ENCODE measurements around the gene EDEM3. TPM values are rescaled to one million over a fixed set of nuclear protein-coding genes. Genes with fewer than 3 reads are reported as not detected.
A peak's percentile ranks its signal among the peaks of the same experiment; 100 is the strongest.

The EDEM3 gene
- total and polyA plus RNA-seq, 5 experiments from 2014 or later = 8.8 to 43.0 (median 14.1) TPM

GRCh38 chr1:184705271-184705670 lies 49.4 kb downstream of the EDEM3 start:
- ATAC-seq (no peak), DNase-seq (no peak)
- no peak overlapping the region for H3K4me3 Mint-ChIP-seq
- no peak overlapping the region for H3K27ac Mint-ChIP-seq
- peaks cover 24 to 90% (median 37%) of the 10 kb centered on the region in 3 donors for H3K36me3 Mint-ChIP-seq
- H3K4me1 Mint-ChIP-seq = peaks cover 0 to 6% (median 5%) of the 10 kb centered on the region in 4 donors
- POLR2A ChIA-PET = no interaction called here
- H3K27me3 Mint-ChIP-seq = no peaks in the 10 kb centered on the region
- no peaks in the 10 kb centered on the region for H3K9me3 Mint-ChIP-seq

DNA sequence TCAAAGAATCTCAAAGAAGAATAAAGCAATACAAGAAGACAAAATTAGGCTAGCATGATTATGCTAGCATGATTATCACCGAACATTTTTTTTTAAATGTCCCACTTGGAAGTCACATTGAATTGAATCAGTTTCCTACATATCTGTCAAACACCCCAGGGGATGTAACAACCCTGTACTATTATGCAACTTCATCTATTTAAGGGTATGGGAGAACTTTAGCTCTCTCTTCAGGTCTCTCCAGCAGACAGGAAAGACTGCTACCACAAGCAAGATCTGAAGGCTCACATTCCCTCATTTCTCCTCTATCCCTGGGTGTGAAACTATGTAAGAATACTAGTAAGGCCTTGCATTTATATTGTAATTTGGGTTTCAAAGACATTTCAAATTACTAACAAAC lies 52.8 kb downstream of the EDEM3 start:
- Mint-ChIP-seq H3K27me3 (no peaks in the 10 kb centered on the region), H3K36me3 (peaks cover 9 to 83% (median 23%) of the 10 kb centered on the region in 3 donors), H3K27ac (peak overlapping the region in 3 of 10 donors; percentile 1 to 58 (median 37)), H3K9me3 (no peaks in the 10 kb centered on the region), H3K4me1 (peaks cover 0 to 13% (median 8%) of the 10 kb centered on the region in 4 donors), H3K4me3 (no peak overlapping the region)
- ATAC-seq = no peak
- POLR2A ChIA-PET = no interaction called here
- no peak for DNase-seq

GRCh38 chr1:184698969-184699368 lies 55.7 kb downstream of the EDEM3 start:
- peaks cover 18 to 79% (median 24%) of the 10 kb centered on the region in 3 donors for H3K36me3 Mint-ChIP-seq
- H3K4me3 Mint-ChIP-seq = no peak overlapping the region
- H3K27me3 Mint-ChIP-seq = no peaks in the 10 kb centered on the region
- no peaks in the 10 kb centered on the region for H3K9me3 Mint-ChIP-seq
- ATAC-seq (no peak), DNase-seq (no peak)
- POLR2A ChIA-PET = no interaction called here
- peaks cover 0 to 15% (median 11%) of the 10 kb centered on the region in 4 donors for H3K4me1 Mint-ChIP-seq
- peak overlapping the region in 7 of 10 donors; percentile 5 to 70 (median 37) for H3K27ac Mint-ChIP-seq

GRCh38 chr1:184698016-184698415 lies 56.6 kb downstream of the EDEM3 start:
- Mint-ChIP-seq H3K27ac (peak overlapping the region in 3 of 10 donors; percentile 9 to 13 (median 10)), H3K36me3 (peaks cover 14 to 81% (median 32%) of the 10 kb centered on the region in 3 donors), H3K27me3 (no peaks in the 10 kb centered on the region), H3K4me1 (peaks cover 0 to 15% (median 10%) of the 10 kb centered on the region in 4 donors), H3K9me3 (no peaks in the 10 kb centered on the region), H3K4me3 (no peak overlapping the region)
- ATAC-seq (no peak), DNase-seq (no peak)
- POLR2A ChIA-PET = no interaction called here

DNA sequence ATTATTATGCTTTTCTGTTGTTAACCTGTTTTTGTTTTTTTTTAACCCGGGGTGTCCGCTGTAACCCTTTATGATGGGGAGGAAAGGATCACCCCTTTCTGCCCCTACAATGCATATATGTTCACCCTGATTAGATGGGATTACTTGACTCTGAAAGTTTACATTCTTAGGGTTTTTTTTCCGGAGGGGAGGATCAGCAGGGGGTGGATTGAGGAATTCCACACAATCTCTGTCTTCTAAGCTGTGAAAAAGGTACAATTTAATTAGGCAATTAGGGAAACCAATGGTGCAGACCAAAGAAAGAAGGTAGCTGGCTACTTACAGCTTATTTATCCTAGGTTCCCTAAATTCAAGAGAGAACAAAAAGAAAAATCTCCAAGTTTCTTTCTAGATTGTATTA lies 58.3 kb downstream of the EDEM3 start:
- no peak for ATAC-seq
- H3K27ac Mint-ChIP-seq = peak overlapping the region in 1 of 10 donors; percentile 72
- H3K4me1 Mint-ChIP-seq = peaks cover 0 to 15% (median 8%) of the 10 kb centered on the region in 4 donors
- peaks cover 10 to 76% (median 22%) of the 10 kb centered on the region in 3 donors for H3K36me3 Mint-ChIP-seq
- H3K27me3 Mint-ChIP-seq = no peaks in the 10 kb centered on the region
- no peaks in the 10 kb centered on the region for H3K9me3 Mint-ChIP-seq
- H3K4me3 Mint-ChIP-seq = no peak overlapping the region
- POLR2A ChIA-PET = no interaction called here
- DNase-seq = no peak

DNA sequence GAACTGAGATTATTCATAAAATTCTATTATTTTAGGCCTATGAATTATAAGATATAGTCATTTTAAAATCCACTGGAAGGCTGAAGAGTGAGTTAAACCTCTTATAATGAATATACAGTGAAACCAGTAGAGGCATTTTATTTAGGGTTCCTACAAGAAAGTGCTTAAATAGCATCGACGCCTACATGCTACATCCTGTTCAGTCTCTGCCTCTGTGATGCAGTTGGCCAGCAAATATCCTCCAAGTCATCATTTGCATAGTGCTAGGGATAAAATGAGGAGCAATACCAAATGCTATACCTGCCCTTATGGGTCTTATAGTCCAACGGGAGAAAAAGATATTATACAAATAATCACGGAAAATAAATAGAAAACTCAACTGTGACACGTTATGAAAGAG lies 59.6 kb downstream of the EDEM3 start:
- Mint-ChIP-seq H3K9me3 (no peaks in the 10 kb centered on the region), H3K36me3 (peaks cover 10 to 72% (median 17%) of the 10 kb centered on the region in 3 donors), H3K4me3 (no peak overlapping the region), H3K4me1 (peaks cover 0 to 15% (median 4%) of the 10 kb centered on the region in 4 donors), H3K27me3 (no peaks in the 10 kb centered on the region), H3K27ac (peak overlapping the region in 3 of 10 donors; percentile 18 to 72 (median 63))
- ATAC-seq (no peak), DNase-seq (no peak)
- POLR2A ChIA-PET = no interaction called here

- Mint-ChIP-seq H3K9me3 (peaks cover 0 to 2% (median 0%) of the 10 kb centered on the region in 9 donors), H3K4me3 (no peak overlapping the region), H3K27ac (peak overlapping the region in 2 of 10 donors; percentile 15 to 30), H3K4me1 (peaks cover 0 to 5% (median 2%) of the 10 kb centered on the region in 4 donors), H3K36me3 (peaks cover 10 to 55% (median 17%) of the 10 kb centered on the region in 3 donors), H3K27me3 (no peaks in the 10 kb centered on the region)
- POLR2A ChIA-PET = no interaction called here
- ATAC-seq = no peak
- no peak for DNase-seq
Measured at GRCh38 chr1:184693011-184693410, 61.6 kb downstream of the EDEM3 start.

GRCh38 chr1:184691719-184692324 lies 62.8 kb downstream of the EDEM3 start:
- H3K4me3 Mint-ChIP-seq = no peak overlapping the region
- DNase-seq (no peak), ATAC-seq (no peak)
- H3K36me3 Mint-ChIP-seq = peaks cover 10 to 49% (median 17%) of the 10 kb centered on the region in 3 donors
- POLR2A ChIA-PET = no interaction called here
- H3K9me3 Mint-ChIP-seq = peaks cover 0 to 2% (median 0%) of the 10 kb centered on the region in 9 donors
- peak overlapping the region in 1 of 10 donors; percentile 17 for H3K27ac Mint-ChIP-seq
- no peaks in the 10 kb centered on the region for H3K27me3 Mint-ChIP-seq
- peaks cover 0 to 5% (median 2%) of the 10 kb centered on the region in 4 donors for H3K4me1 Mint-ChIP-seq

DNA sequence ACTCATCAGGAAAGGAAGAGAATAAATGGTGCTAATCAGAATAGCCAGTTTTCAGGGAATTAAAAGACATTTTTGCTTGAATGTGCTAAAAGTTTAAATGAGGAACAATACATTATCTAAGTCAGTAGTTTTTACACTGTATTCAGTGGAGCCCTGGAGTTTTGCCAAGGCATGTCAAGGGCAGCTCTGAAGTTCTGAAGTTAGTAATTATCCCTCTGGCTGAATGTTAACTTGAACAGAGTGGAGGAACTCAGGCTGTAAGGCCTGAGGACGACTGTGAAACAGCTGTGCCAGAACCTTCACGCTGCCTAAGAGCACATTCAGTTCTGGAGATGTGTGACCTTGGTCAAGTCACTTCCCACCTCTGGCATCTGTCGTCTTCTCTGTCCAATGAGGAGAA lies 68.1 kb downstream of the EDEM3 start:
- no peak for DNase-seq
- no peak overlapping the region for H3K4me3 Mint-ChIP-seq
- peaks cover under 1 to 5% (median 4%) of the 10 kb centered on the region in 3 donors for H3K36me3 Mint-ChIP-seq
- ATAC-seq = no peak
- peaks cover 0 to 5% (median 3%) of the 10 kb centered on the region in 9 donors for H3K9me3 Mint-ChIP-seq
- no peaks in the 10 kb centered on the region for H3K27me3 Mint-ChIP-seq
- peaks cover 0 to 2% (median 0%) of the 10 kb centered on the region in 4 donors for H3K4me1 Mint-ChIP-seq
- H3K27ac Mint-ChIP-seq = no peak overlapping the region
- POLR2A ChIA-PET = no interaction called here

DNA sequence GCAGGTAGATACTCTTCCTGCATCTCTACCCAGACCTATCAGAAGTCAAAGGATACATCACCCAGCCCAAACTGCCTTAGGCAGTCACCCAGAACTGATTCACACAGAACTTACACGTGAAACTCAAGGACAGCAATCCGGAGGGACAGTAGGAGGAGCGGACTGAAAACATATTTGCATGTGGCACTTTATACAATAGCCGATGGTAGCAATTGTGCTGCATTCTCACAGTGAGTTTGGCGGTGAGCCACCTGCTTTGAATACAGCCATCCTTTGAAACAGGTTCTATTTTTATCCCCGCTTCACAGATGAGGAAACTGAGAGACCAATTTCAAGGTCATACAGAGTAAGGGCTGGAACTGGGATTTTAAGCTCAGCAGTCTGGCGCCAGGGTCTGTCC lies 69.5 kb downstream of the EDEM3 start:
- no peak for ATAC-seq
- no peaks in the 10 kb centered on the region for H3K27me3 Mint-ChIP-seq

DNA sequence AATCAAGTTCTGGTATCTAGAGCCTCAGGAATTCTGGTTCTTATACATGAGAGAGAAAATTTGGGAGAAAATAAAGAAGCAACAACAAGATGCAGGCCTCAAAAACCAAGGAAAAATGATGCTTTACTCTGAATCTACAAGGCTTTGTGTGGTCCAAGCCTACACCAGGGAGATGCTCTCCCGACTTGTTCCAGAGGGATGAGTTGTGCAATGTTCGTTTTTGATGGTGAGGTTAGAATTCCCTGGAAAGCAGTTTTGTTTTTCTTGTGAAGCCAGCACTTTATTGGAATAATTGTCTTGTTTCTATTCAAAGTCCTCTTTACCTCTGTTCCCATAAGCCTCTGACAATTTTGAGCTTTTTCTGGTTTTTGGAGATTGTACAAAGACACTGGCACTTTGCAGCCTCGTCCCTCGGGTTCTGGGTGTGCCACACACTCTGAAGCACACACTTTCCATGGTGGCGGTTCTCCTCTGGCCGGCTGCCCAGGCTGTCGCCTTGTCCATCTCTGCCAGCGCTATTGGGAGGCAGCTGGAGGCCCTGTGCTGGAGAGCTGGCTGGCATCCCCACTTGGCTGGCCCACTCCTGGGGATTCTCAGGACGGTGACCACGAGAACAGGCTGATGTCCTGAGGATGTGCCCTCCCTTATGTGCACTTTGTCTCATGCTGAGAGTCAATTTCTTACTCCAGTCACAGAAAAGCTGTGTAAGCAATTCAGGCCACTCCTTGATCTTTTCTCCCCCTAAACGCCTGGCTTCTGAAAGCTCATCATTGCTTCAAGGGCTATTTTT lies 70.2 kb downstream of the EDEM3 start:
- H3K27me3 Mint-ChIP-seq = no peaks in the 10 kb centered on the region
- peaks cover 0 to 17% (median 3%) of the 10 kb centered on the region in 3 donors for H3K36me3 Mint-ChIP-seq
- ATAC-seq (no peak), DNase-seq (no peak)
- H3K4me1 Mint-ChIP-seq = peaks cover 0 to 2% (median 0%) of the 10 kb centered on the region in 4 donors
- POLR2A ChIA-PET = no interaction called here
- H3K27ac Mint-ChIP-seq = peak overlapping the region in 1 of 10 donors; percentile 8
- no peak overlapping the region for H3K4me3 Mint-ChIP-seq
- H3K9me3 Mint-ChIP-seq = peaks cover 7 to 21% (median 17%) of the 10 kb centered on the region in 9 donors

More for the DNA sequence above, 69.5 kb downstream of the EDEM3 start:
- H3K4me1 Mint-ChIP-seq = peaks cover 0 to 2% (median 0%) of the 10 kb centered on the region in 4 donors
- no peak overlapping the region for H3K4me3 Mint-ChIP-seq
- peaks cover under 1 to 16% (median 3%) of the 10 kb centered on the region in 3 donors for H3K36me3 Mint-ChIP-seq
- peak overlapping the region in 1 of 10 donors; percentile 45 for H3K27ac Mint-ChIP-seq
- DNase-seq = no peak
- POLR2A ChIA-PET = no interaction called here
- H3K9me3 Mint-ChIP-seq = peaks cover 7 to 18% (median 15%) of the 10 kb centered on the region in 9 donors

GRCh38 chr1:184682956-184683355 lies 71.7 kb downstream of the EDEM3 start:
- Mint-ChIP-seq H3K27me3 (no peaks in the 10 kb centered on the region), H3K9me3 (peaks cover 6 to 26% (median 21%) of the 10 kb centered on the region in 9 donors), H3K36me3 (peaks cover 0 to 17% (median 3%) of the 10 kb centered on the region in 3 donors), H3K27ac (no peak overlapping the region), H3K4me1 (no peaks in the 10 kb centered on the region), H3K4me3 (no peak overlapping the region)
- no peak for ATAC-seq
- no peak for DNase-seq
- POLR2A ChIA-PET = no interaction called here
